WI38 (cell line): Measurements from ENCODE around the gene TPD52L1.
"Not testable (repeated sequence)": the region's sequence is repeated elsewhere in the genome, so short reads cannot be mapped to it uniquely, and the experiment has no call there.

Experiments used
- H3K4me3 ChIP-seq: 2 replicates; pipeline ENCODE4 v1.5.1; 2011; ENCODE audit warnings: low read depth, mild to moderate bottlenecking, control low read depth, low read length
- CTCF ChIP-seq: IDR thresholded peaks from 2 replicates; pipeline ENCODE4 v1.5.1; 2012; ENCODE audit warnings: low read depth, mild to moderate bottlenecking, control low read depth, low read length

TPD52L1 gene

DNA sequence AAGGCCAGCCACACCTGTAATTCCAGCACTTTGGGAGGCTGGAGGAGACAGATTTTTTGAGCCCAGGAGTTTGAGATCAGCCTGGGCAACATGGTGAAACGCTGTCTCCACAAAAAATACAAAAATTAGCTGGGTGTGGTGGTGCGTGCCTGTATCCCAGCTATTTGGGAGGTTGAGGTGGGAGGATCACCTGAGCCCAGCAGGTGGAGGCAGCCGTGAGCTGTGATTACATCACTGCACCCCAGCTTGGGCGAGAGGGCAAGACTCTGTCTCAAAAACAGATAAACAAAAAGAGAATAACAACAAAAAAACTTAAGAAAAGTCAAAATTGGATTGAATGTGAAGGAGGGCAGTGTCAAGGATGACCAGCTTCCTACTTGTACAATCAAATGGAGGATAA is 2.9 kb downstream of the TPD52L1 start:
- H3K4me3 ChIP-seq: no peak overlapping the region
- TF ChIP-seq CTCF: no peak

GRCh38 chr6:125157280-125157679 is 3.7 kb downstream of the TPD52L1 start:
- TF ChIP-seq CTCF: no peak
- no peak overlapping the region for H3K4me3 ChIP-seq

GRCh38 chr6:125157725-125158124 is 4.2 kb downstream of the TPD52L1 start:
- no peak for TF ChIP-seq CTCF
- H3K4me3 ChIP-seq: no peak overlapping the region

DNA sequence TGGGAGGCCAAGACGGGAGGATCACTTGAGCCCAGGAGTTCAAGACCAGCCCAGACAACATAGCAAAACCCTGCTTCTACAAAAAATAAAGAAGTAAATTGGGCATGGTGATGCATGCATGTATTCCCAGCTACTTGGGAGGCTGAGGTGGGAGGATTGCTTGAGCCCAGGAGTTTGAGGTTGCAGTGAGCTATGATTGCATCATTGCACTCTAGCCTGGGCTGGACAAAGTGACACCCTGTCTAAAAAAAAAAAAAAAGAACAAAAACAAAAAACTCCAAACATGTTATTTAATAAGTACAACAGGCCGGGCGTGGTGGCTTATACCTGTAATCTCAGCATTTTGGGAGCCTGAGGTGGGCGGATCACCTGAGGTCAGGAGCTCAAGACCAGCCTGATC is 9.8 kb downstream of the TPD52L1 start:
- not testable (repeated sequence) for H3K4me3 ChIP-seq

GRCh38 chr6:125163811-125164210 is 10.2 kb downstream of the TPD52L1 start:
- H3K4me3 ChIP-seq: no peak overlapping the region
- no peak for TF ChIP-seq CTCF

DNA sequence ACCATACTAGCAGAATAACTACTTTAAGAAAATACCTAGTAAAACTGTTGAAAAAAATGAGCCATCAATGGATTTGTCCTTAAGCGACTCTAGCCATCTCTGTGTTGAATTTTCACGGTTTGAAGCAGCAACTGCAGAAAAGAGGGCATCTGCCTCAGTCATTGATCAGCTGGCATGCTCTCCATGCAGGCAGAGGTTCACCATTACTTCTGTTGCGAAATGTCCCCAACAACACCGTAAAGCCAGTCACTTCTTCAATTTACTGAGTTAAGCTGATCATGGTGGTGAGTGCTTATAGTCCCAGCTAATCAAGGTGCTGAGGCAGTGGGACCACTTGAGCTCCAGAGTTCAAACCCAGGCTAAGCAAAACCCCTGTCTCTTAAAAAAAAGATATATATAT is 11.1 kb downstream of the TPD52L1 start:
- TF ChIP-seq CTCF: no peak
- no peak overlapping the region for H3K4me3 ChIP-seq

DNA sequence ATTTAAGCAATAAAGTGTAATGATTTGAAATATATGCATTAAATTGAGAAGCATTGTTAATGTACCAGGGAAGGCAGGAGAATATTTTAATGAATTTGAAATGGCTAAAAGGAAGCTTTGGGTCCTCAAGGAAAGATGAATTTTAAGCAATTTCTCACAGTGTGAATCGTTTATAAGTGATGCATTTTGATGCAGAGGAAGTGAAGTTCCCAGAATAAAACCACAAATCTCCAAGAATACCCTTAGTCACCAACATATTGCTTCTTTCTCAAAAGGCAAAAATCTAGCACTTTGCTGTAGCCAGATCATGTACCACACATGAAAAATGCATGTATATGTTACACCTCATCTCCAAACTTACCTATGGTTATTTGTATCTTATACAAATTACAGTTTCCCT is 11.7 kb downstream of the TPD52L1 start:
- H3K4me3 ChIP-seq: no peak overlapping the region
- no peak for TF ChIP-seq CTCF

GRCh38 chr6:125165776-125166175 is 12.2 kb downstream of the TPD52L1 start:
- TF ChIP-seq CTCF: no peak
- no peak overlapping the region for H3K4me3 ChIP-seq
